RWPE1 (cell line): Measurements from ENCODE around the gene ZNF710.

Experiments
- CTCF ChIA-PET: fragments of 350-600 bp; sonication (Branson Sonifier 250); formaldehyde crosslinking; extraction: SDS; loops from one replicate; lab custom pipeline; 2021; lab: Yijun Ruan, JAX
- POLR2A ChIA-PET: fragments of 400-600 bp; formaldehyde crosslinking; extraction: SDS; loops from one replicate; lab custom pipeline; 2020; ENCODE audit warnings: antibody characterized with exemption; ENCODE audit not compliant: low non-redundant PET; lab: Yijun Ruan, JAX
- DNase-seq: peaks from one replicate; pipeline ENCODE4 v3.0.0; 2012; ENCODE audit warnings: low spot score
- H3K27ac ChIP-seq: fragments of 450-650 bp; 2 replicates; pipeline ENCODE4 v1.5.1; 2017
- TF ChIP-seq, protein P1 (sequence below): fragments of 450-650 bp; conservative IDR thresholded peaks from 2 replicates; pipeline ENCODE4 v1.5.1; 2017; ENCODE audit warnings: low read depth, mild to moderate bottlenecking

Gene ZNF710

DNA sequence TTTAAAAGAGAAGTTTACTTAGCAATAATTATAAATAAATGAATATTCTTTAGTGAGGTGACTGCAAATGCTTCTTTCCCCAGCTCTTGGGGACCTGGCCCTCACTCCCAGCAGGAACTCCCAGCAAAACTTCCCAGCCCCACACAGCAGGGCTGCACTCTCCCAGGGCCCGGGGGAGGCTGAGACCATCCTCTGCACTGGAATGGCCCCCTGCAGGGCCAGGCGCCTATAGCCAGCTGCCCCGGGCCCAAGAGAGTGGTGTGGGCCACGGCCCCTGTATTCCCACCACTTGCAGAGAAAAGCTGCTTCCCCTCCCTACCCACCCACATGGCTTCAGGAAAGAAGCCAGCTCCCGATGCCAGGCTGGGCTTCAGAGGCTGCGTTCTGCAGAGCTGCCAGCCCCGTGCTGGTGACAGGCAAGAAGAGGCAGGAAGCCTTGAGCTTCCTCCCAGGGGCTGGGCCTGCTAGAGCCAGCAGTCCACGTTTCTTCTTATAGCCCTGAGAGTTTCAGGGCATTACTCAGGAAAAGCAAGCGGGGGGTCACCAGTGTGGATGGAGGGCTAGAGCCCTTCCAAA lies 81.1 kb downstream of the ZNF710 start:
- CTCF ChIA-PET, result interaction anchor here (0.6 kb wide), 2 partner anchors 17 to 207 kb away, joined by 3 read pairs; no protein-coding TSS in a partner anchor
- TF ChIP-seq, protein P1, sequence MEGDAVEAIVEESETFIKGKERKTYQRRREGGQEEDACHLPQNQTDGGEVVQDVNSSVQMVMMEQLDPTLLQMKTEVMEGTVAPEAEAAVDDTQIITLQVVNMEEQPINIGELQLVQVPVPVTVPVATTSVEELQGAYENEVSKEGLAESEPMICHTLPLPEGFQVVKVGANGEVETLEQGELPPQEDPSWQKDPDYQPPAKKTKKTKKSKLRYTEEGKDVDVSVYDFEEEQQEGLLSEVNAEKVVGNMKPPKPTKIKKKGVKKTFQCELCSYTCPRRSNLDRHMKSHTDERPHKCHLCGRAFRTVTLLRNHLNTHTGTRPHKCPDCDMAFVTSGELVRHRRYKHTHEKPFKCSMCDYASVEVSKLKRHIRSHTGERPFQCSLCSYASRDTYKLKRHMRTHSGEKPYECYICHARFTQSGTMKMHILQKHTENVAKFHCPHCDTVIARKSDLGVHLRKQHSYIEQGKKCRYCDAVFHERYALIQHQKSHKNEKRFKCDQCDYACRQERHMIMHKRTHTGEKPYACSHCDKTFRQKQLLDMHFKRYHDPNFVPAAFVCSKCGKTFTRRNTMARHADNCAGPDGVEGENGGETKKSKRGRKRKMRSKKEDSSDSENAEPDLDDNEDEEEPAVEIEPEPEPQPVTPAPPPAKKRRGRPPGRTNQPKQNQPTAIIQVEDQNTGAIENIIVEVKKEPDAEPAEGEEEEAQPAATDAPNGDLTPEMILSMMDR, result no peak
- peak overlapping the region; percentile 46 for H3K27ac ChIP-seq
- POLR2A ChIA-PET, result no interaction called here
- DNase-seq, result no peak

DNA sequence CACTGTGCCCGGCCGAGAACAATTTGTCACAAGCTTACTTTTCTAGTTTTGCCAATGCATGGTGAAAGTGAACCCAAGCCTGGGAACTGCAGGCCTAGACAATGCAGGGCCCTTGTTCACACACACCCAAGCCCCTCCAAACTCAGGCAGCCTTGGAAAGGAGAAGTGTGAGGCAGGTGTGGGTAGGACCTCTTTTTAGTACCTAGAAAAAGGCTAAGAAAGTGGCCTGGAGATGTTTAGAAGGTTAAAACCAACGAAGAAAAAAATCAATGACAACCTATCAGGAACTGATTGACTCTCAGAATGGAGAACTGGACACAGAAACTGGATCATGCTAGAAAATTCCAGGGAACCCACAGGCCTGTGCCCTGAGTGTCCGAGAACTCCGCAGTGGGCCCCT lies 82.3 kb downstream of the ZNF710 start:
- no peak for DNase-seq
- ChIA-PET POLR2A (no interaction called here), CTCF (interaction anchor here (0.7 to 3.8 kb wide), 2 partner anchors 117 to 185 kb away, joined by 3 to 23 read pairs; no protein-coding TSS in a partner anchor)
- TF ChIP-seq, protein P1, result no peak
- H3K27ac ChIP-seq, result peak overlapping the region; percentile 9; the same call in 1 of the 2 replicates

DNA sequence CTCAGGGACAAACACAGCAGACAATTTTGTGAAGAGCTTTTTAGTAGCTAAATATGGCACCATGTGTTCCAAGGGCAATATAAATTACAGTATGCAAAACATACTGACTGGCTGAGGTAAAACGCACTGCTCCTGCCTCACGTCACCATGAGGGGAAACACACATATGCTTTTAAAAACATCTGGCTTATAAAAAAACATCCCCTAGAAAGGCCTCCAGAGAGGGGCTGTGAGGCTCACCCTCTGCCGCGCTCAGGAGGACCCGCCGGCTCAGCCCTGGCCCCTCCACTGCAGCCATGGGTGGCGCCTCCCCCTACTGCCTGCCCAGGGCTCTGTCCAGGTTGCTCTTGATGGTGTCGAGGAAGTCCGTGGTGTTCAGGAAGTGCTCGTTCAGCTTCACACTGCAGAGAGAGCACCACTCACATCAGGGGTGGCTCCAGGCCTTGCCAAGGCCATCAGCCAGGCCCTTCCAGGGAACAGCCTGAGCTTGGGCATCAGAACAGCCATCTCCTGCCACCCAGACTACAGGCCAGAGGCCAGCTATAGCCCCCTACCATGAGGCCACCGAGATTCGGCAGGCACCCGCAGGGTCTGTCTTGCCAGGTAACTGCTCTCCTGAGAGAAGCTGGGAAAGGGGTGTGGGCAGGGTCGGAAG lies 83.0 kb downstream of the ZNF710 start:
- TF ChIP-seq, protein P1, result no peak
- H3K27ac ChIP-seq, result peak overlapping the region; percentile 9; the same call in 1 of the 2 replicates
- ChIA-PET POLR2A (no interaction called here), CTCF (interaction anchor here (0.5 to 3.8 kb wide), 3 partner anchors 163 to 888 kb away, joined by 3 to 23 read pairs (median 5); no protein-coding TSS in a partner anchor)
- DNase-seq, result no peak

DNA sequence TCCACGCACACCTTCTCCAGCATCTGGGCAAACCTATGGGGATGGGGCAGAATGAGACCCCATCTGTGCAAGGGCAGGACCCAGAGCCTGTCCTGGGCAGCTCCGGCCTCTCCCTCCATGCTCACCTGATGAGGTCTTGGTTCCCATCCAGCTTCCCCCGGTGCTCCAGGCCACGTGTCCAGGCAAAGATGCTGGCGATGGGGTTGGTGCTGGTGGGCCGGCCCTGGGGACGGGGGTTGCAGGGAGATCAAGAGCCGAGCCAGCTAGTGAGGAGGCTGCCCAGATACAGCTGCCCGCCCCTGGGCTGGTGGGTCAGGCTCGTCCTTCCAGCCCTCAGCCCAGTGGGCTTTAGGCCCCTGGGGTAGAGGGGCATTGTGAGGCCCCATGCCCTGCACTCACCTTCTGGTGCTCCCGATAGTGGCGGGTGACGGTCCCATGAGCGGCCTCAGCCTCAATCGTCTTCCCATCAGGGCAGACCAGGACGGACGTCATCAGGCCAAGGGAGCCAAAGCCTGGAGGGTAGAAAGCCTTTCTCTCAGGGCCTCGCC lies 83.8 kb downstream of the ZNF710 start:
- ChIA-PET CTCF (interaction anchor here (0.7 to 3.8 kb wide), 2 partner anchors 187 to 889 kb away, joined by 3 to 23 read pairs; no protein-coding TSS in a partner anchor), POLR2A (no interaction called here)
- H3K27ac ChIP-seq, result 0 out of 2 replicates have a peak overlapping the region, but pooled peaks have one; percentile 14
- TF ChIP-seq, protein P1, result no peak
- DNase-seq, result no peak

DNA sequence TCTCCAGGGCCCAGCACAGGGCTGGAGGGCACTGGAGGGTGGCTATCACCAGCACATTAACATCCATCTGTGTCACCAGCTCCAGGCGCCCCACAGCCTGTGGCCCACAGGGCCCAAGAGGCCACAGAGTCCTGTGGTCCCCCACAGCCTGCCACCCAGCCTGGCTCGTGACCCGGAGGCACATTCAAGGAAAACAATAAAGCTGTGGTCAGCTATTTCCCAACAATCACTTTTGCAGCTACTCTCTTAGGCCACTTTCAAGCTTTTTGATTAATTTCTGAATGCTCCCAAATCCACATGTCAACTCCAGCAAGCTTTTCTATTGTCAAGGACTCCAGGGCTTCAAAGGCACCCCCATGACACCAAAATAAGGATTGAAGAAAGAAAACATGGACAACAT lies 84.4 kb downstream of the ZNF710 start:
- ChIA-PET CTCF (interaction anchor here (2.3 to 3.8 kb wide), 2 partner anchors 17 to 187 kb away, joined by 8 to 23 read pairs; partner anchors contain the start of gene IDH2), POLR2A (no interaction called here)
- no peak for DNase-seq
- 0 out of 2 replicates have a peak overlapping the region, but pooled peaks have one; percentile 14 for H3K27ac ChIP-seq
- TF ChIP-seq, protein P1, result no peak

DNA sequence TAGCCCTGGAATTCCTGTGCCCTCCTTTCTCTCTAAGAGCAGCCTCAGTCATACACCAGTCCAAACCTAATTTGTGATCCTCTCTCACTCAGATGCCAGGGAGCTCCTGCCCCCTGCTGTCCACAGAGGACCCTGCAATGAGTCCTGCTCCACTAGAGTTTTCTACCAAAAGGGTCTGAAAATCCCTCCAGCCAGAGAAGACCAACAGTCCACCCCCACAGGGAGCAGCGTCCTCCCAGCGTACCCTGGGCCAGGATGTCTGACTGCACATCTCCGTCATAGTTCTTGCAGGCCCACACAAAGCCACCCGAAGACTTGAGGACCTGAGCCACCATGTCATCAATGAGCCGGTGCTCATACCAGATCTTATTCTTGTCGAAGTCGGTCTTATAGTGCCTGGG lies 85.7 kb downstream of the ZNF710 start:
- ChIA-PET POLR2A (interaction anchor here (0.7 kb wide), 1 partner anchor 24 kb away, joined by 13 read pairs; no protein-coding TSS in a partner anchor), CTCF (interaction anchor here (0.5 to 3.8 kb wide), 12 partner anchors 16 to 791 kb away, joined by 3 to 23 read pairs (median 4); partner anchors contain the start of gene IDH2)
- peak; percentile 61 for DNase-seq
- TF ChIP-seq, protein P1, result peak; percentile 76
- H3K27ac ChIP-seq, result no peak overlapping the region
